IMR-90 (cell line): ENCODE data around the gene PTPRN2.

Source experiments
- BHLHE40 ChIP-seq: fragments of 150-350 bp; IDR thresholded peaks from 2 replicates; pipeline ENCODE4 v1.6.1; 2016; ENCODE audit warnings: mild to moderate bottlenecking, low read depth, low read length
- POLR2A ChIP-seq: IDR thresholded peaks from 2 replicates; pipeline ENCODE4 v1.6.1; 2012; ENCODE audit warnings: mild to moderate bottlenecking, low read depth, low read length
- RCOR1 ChIP-seq: IDR thresholded peaks from 2 replicates; pipeline ENCODE4 v1.6.1; 2012; ENCODE audit warnings: mild to moderate bottlenecking, low read length, improper control_type of control experiment; ENCODE audit not compliant: insufficient replicate concordance
- TF ChIP-seq, protein P1 (sequence below): conservative IDR thresholded peaks from 2 replicates; pipeline ENCODE4 v1.5.1; 2012; ENCODE audit warnings: mild to moderate bottlenecking, low read depth, low read length, improper control_type of control experiment
- TF ChIP-seq, protein P2 (sequence below): fragments of 150-350 bp; IDR thresholded peaks from 2 replicates; pipeline ENCODE4 v1.6.1; 2017; ENCODE audit warnings: mild to moderate bottlenecking, antibody characterized with exemption, low read length, low read depth

DNA sequence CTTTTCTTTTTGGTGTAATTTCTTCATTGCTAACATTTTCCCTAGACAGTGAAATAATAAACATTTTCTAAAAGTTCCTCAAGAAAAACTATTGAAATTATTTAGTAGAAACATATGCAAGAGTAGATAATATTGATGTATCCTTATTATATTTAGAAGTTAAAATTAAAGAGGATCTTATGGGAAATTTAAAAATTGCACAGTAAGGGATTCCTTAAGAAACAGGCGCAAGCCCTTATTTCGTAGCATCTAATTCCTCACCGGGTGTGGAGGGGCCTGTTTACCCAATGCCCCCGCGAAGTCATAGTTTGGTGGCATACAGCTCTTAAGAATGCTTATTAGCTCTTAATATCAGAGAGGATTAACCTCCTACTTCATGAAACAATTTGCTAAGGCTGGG lies 783.7 kb downstream of the PTPRN2 start:
- TF ChIP-seq, protein P1, sequence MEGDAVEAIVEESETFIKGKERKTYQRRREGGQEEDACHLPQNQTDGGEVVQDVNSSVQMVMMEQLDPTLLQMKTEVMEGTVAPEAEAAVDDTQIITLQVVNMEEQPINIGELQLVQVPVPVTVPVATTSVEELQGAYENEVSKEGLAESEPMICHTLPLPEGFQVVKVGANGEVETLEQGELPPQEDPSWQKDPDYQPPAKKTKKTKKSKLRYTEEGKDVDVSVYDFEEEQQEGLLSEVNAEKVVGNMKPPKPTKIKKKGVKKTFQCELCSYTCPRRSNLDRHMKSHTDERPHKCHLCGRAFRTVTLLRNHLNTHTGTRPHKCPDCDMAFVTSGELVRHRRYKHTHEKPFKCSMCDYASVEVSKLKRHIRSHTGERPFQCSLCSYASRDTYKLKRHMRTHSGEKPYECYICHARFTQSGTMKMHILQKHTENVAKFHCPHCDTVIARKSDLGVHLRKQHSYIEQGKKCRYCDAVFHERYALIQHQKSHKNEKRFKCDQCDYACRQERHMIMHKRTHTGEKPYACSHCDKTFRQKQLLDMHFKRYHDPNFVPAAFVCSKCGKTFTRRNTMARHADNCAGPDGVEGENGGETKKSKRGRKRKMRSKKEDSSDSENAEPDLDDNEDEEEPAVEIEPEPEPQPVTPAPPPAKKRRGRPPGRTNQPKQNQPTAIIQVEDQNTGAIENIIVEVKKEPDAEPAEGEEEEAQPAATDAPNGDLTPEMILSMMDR, result no peak
- TF ChIP-seq, protein P2, sequence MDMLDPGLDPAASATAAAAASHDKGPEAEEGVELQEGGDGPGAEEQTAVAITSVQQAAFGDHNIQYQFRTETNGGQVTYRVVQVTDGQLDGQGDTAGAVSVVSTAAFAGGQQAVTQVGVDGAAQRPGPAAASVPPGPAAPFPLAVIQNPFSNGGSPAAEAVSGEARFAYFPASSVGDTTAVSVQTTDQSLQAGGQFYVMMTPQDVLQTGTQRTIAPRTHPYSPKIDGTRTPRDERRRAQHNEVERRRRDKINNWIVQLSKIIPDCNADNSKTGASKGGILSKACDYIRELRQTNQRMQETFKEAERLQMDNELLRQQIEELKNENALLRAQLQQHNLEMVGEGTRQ, result no peak
- TF ChIP-seq POLR2A, result no peak
- TF ChIP-seq RCOR1, result no peak
- no peak for TF ChIP-seq BHLHE40
